Germinal center (tissue), 1 donor: ENCODE results near the gene PCDHGB5.
"Not testable (repeated sequence)": the region's sequence is repeated elsewhere in the genome, so short reads cannot be mapped to it uniquely, and the experiment has no call there.

Source experiments
- DNase-seq: peaks from one replicate; pipeline ENCODE4 v3.0.0; 2012; ENCODE audit warnings: mixed read lengths, low spot score

Gene PCDHGB5

GRCh38 chr5:141412854-141413539 is 15.2 kb downstream of the PCDHGB5 start, which contains the start of gene PCDHGA10:
PCDHGA10 (plus strand) TSS chr5:141412987; CDS start chr5:141413176, 189 bp downstream.
- peak; percentile 71 for DNase-seq

- DNase-seq: no peak
Measured at GRCh38 chr5:141413540-141414069, 15.9 kb downstream of the PCDHGB5 start.

- DNase-seq: not testable (repeated sequence)
Measured at GRCh38 chr5:141414548-141415274, 17.0 kb downstream of the PCDHGB5 start.

- DNase-seq: not testable (repeated sequence)
Measured at GRCh38 chr5:141415275-141415618, 17.5 kb downstream of the PCDHGB5 start.

GRCh38 chr5:141417494-141418172 is 19.9 kb downstream of the PCDHGB5 start, which contains the start of gene PCDHGB7:
PCDHGB7 (plus strand) TSS chr5:141417677; CDS start chr5:141417860, 183 bp downstream.
- peak; percentile 57 for DNase-seq

- no peak for DNase-seq
Measured at GRCh38 chr5:141419074-141419880, 21.5 kb downstream of the PCDHGB5 start.

GRCh38 chr5:141420855-141421488 is 23.2 kb downstream of the PCDHGB5 start, which contains the start of gene PCDHGA11:
PCDHGA11 (plus strand) TSS chr5:141421051; CDS start chr5:141421228, 177 bp downstream.
- DNase-seq: peak; percentile 66

- no peak for DNase-seq
Measured at GRCh38 chr5:141421489-141421855, 23.7 kb downstream of the PCDHGB5 start.

GRCh38 chr5:141422742-141423291 is 25.1 kb downstream of the PCDHGB5 start:
- no peak for DNase-seq

GRCh38 chr5:141427783-141428426 is 30.2 kb downstream of the PCDHGB5 start:
- no peak for DNase-seq

- peak; percentile 87 for DNase-seq
Measured at GRCh38 chr5:141430332-141431113, 32.8 kb downstream of the PCDHGB5 start, which contains the start of gene PCDHGA12. PCDHGA12 (plus strand) TSS chr5:141430507; CDS start chr5:141430760, 253 bp downstream.

GRCh38 chr5:141431286-141431685 is 33.5 kb downstream of the PCDHGB5 start:
- DNase-seq: peak; percentile 67

- DNase-seq: not testable (repeated sequence)
Measured at GRCh38 chr5:141432308-141432707, 34.6 kb downstream of the PCDHGB5 start.

- DNase-seq: not testable (repeated sequence)
Measured at GRCh38 chr5:141432726-141433125, 35.0 kb downstream of the PCDHGB5 start.

GRCh38 chr5:141434006-141434405 is 36.3 kb downstream of the PCDHGB5 start:
- DNase-seq: no peak

GRCh38 chr5:141437221-141437620 is 39.5 kb downstream of the PCDHGB5 start:
- DNase-seq: no peak

- DNase-seq: no peak
Measured at GRCh38 chr5:141439411-141440141, 41.8 kb downstream of the PCDHGB5 start.

- no peak for DNase-seq
Measured at GRCh38 chr5:141440341-141440740, 42.6 kb downstream of the PCDHGB5 start.
